GM12892 (cell line): ENCODE measurements around the gene ATRN.

Experiments
- POLR2A ChIP-seq: IDR thresholded peaks from 2 replicates; pipeline ENCODE4 v1.6.1; 2011; ENCODE audit warnings: low read depth, low read length, control low read depth
- POLR2AphosphoS5 ChIP-seq: IDR thresholded peaks from 2 replicates; pipeline ENCODE4 v1.6.1; 2011; ENCODE audit warnings: low read depth, low read length, control low read depth

GRCh38 chr20:3612795-3613572 is 142.2 kb downstream of the ATRN start:
- TF ChIP-seq POLR2A: no peak
- TF ChIP-seq POLR2AphosphoS5: no peak
